Mesenchymal stem cell (in vitro differentiated cells and primary cell): ENCODE measurements around the gene DISC1. TPM values are rescaled to one million over a fixed set of nuclear protein-coding genes. Genes with fewer than 3 reads are reported as not detected.

Experiments
- DNase-seq: peaks from one replicate; pipeline ENCODE4 v3.0.0-alpha.2; 2013
- H2AFZ ChIP-seq: one replicate; pipeline ENCODE4 v1.6.1; 2013; ENCODE audit warnings: low read depth, mild to moderate bottlenecking, control low read depth, inconsistent platforms, low read length, moderate library complexity
- H2AK5ac ChIP-seq: 2 replicates; pipeline ENCODE4 v1.6.1; 2013; ENCODE audit warnings: low read length, moderate library complexity, mild to moderate bottlenecking, inconsistent platforms; ENCODE audit not compliant: severe bottlenecking
- H2BK120ac ChIP-seq: one replicate; pipeline ENCODE4 v1.6.1; 2013; ENCODE audit warnings: low read depth, mild to moderate bottlenecking, inconsistent platforms, low read length, moderate library complexity
- H2BK12ac ChIP-seq, 2 experiments: one replicate each; pipeline ENCODE4 v1.6.1; 2013; ENCODE audit warnings: inconsistent platforms in 2 of 2, low read length in 2 of 2, mild to moderate bottlenecking in 2 of 2, moderate library complexity in 2 of 2, control low read depth in 1 of 2
- H2BK15ac ChIP-seq: one replicate; pipeline ENCODE4 v1.6.1; 2013; ENCODE audit warnings: mild to moderate bottlenecking, low read depth, inconsistent platforms; ENCODE audit not compliant: poor library complexity, severe bottlenecking
- H2BK5ac ChIP-seq: 2 replicates; pipeline ENCODE4 v1.6.1; 2013; ENCODE audit warnings: low read depth, mild to moderate bottlenecking, low read length, control low read depth, inconsistent platforms; ENCODE audit not compliant: poor library complexity, severe bottlenecking
- H3K14ac ChIP-seq, 2 experiments: one replicate each; pipeline ENCODE4 v1.6.1; 2013; ENCODE audit warnings: inconsistent platforms in 2 of 2, low read length in 2 of 2, control low read depth in 1 of 2, mild to moderate bottlenecking in 1 of 2, moderate library complexity in 1 of 2
- H3K18ac ChIP-seq, 2 experiments: one replicate each; pipeline ENCODE4 v1.6.1; 2013; ENCODE audit warnings: inconsistent platforms in 2 of 2, low read length in 2 of 2, control low read depth in 1 of 2, low read depth in 1 of 2, mild to moderate bottlenecking in 1 of 2
- H3K23ac ChIP-seq, 2 experiments: one replicate each; pipeline ENCODE4 v1.6.1; 2013; ENCODE audit warnings: inconsistent platforms in 2 of 2, low read length in 2 of 2, mild to moderate bottlenecking in 2 of 2, moderate library complexity in 2 of 2, control low read depth in 1 of 2
- H3K27ac ChIP-seq: 2 replicates; pipeline ENCODE4 v1.5.1; 2013; ENCODE audit warnings: mild to moderate bottlenecking, moderate library complexity, low read length, control low read depth, inconsistent platforms; ENCODE audit not compliant: poor library complexity, severe bottlenecking
- H3K27me3 ChIP-seq, 2 experiments: 2 replicates each; pipeline versions ENCODE4 v1.6.1 to v1.7.0; 2013; ENCODE audit warnings: low read length in 2 of 2, mild to moderate bottlenecking in 2 of 2, moderate library complexity in 2 of 2, control low read depth in 1 of 2, inconsistent platforms in 1 of 2; ENCODE audit not compliant: control insufficient read depth in 1 of 2, insufficient read depth in 1 of 2
- H3K36me3 ChIP-seq, 2 experiments: 2 replicates each; pipeline versions ENCODE4 v1.6.1 to v1.7.0; 2013; ENCODE audit warnings: low read length in 2 of 2, control low read depth in 1 of 2, inconsistent platforms in 1 of 2, low read depth in 1 of 2, mild to moderate bottlenecking in 1 of 2; ENCODE audit not compliant: insufficient read depth in 2 of 2, control insufficient read depth in 1 of 2
- H3K4ac ChIP-seq, 2 experiments: one replicate each; pipeline ENCODE4 v1.6.1; 2013; ENCODE audit warnings: inconsistent platforms in 2 of 2, low read length in 2 of 2, mild to moderate bottlenecking in 2 of 2, moderate library complexity in 2 of 2, control low read depth in 1 of 2, low read depth in 1 of 2
- H3K4me1 ChIP-seq: 2 replicates; pipeline ENCODE4 v1.6.1; 2013; ENCODE audit warnings: low read depth, low read length, control low read depth; ENCODE audit not compliant: control insufficient read depth, insufficient read depth
- H3K4me2 ChIP-seq: 2 replicates; pipeline ENCODE4 v1.6.1; 2013; ENCODE audit warnings: low read length, mild to moderate bottlenecking, inconsistent platforms; ENCODE audit not compliant: poor library complexity, severe bottlenecking
- H3K4me3 ChIP-seq, 2 experiments: 2 replicates each; pipeline versions ENCODE4 v1.5.1 to v1.7.0; 2013; ENCODE audit warnings: low read length in 2 of 2, mild to moderate bottlenecking in 2 of 2, control low read depth in 1 of 2, low read depth in 1 of 2; ENCODE audit not compliant: insufficient read depth in 1 of 2
- H3K79me1 ChIP-seq: replicated peaks from 2 replicates; pipeline ENCODE4 v1.6.1; 2013; ENCODE audit warnings: mild to moderate bottlenecking, control low read depth, low read length, inconsistent platforms; ENCODE audit not compliant: poor library complexity, severe bottlenecking
- H3K9ac ChIP-seq: 2 replicates; pipeline ENCODE4 v1.7.0; 2013; ENCODE audit warnings: mild to moderate bottlenecking, low read length, moderate library complexity
- H3K9me3 ChIP-seq: 2 replicates; pipeline ENCODE4 v1.7.0; 2013; ENCODE audit warnings: mild to moderate bottlenecking, low read length; ENCODE audit not compliant: control insufficient read depth
- H4K8ac ChIP-seq: one replicate; pipeline ENCODE4 v1.6.1; 2013; ENCODE audit warnings: inconsistent platforms, mild to moderate bottlenecking, low read length, moderate library complexity
- H4K91ac ChIP-seq: one replicate; pipeline ENCODE4 v1.6.1; 2013; ENCODE audit warnings: mild to moderate bottlenecking, low read length, inconsistent platforms
- WGBS: methylation state at CpG from one replicate; pipeline ENCODE4 v1.1.7; 2013; ENCODE audit warnings: mixed read lengths; 5-methylcytosine and 5-hydroxymethylcytosine counted together
- polyA plus RNA-seq, 2 experiments: library from polyadenylated mRNA; stranded (reverse); fragments of 200-250 nt; gene quantifications; one replicate each; pipeline ENCODE4 v1.2.3, GENCODE V29; 2013

DISC1 gene
- polyA plus RNA-seq (2013, experiment 1 of 2), result 5.1 TPM
- polyA plus RNA-seq (2013, experiment 2 of 2), result 4.9 TPM

DNA sequence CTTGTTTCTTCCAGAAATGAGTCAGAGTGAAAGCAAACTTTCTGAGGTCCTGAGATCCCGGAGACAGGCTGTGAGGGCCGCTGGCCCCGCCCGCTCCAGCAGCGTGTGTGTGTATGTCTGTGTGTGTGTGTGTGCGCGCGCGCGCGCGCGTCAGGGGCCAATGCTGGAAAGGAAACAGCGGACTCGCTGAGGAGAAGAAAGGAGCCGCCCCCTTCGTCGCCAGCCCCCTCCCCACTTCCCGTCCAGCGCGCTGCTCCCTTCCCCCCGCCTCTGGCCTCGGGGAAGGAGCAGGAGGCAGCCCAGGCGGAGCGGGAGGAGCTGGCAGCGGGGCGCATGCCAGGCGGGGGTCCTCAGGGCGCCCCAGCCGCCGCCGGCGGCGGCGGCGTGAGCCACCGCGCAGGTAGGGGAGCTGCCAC lies at the start of gene DISC1:
TSS of gene DISC1 (plus strand) at position 256 of the 416 bp plus-strand sequence. CDS start at position 334, 78 bp downstream.
- Histone ChIP-seq H4K91ac (peak within 1 kb of the TSS; percentile 71), H3K4me3 (peak within 1 kb of the TSS; percentile 74 to 90), H2AK5ac (peak within 1 kb of the TSS; percentile 57), H3K9ac (peak within 1 kb of the TSS; percentile 78), H3K14ac (peak within 1 kb of the TSS; percentile 59 to 91), H2BK5ac (peak within 1 kb of the TSS; percentile 40), H2BK120ac (peak within 1 kb of the TSS; percentile 55), H2BK12ac (peak within 1 kb of the TSS; percentile 51 to 97), H3K27me3 (peaks cover 0 to 13% of the 10 kb centered on the region in 2 experiments), H3K4me1 (peaks cover 7% of the 10 kb centered on the region), H2AFZ (peak within 1 kb of the TSS; percentile 76), H3K4me2 (peak within 1 kb of the TSS; percentile 87), H2BK15ac (peak within 1 kb of the TSS; percentile 95), H3K79me1 (peaks cover 2% of the 10 kb centered on the region), H3K27ac (peak within 1 kb of the TSS; percentile 51), H3K9me3 (no peaks in the 10 kb centered on the region), H4K8ac (peak within 1 kb of the TSS; percentile 94), H3K18ac (peak within 1 kb of the TSS; percentile 62 to 99), H3K23ac (peak within 1 kb of the TSS; percentile 65 to 98), H3K4ac (peak within 1 kb of the TSS; percentile 55 to 94), H3K36me3 (no peaks in the 10 kb centered on the region)
- 0% methylated on average over 20 of the region's 38 CpGs for WGBS
- peak; percentile 96 for DNase-seq

- Histone ChIP-seq H3K4me3 (no peak overlapping the region), H3K27ac (no peak overlapping the region), H3K36me3 (no peaks in the 10 kb centered on the region), H2AK5ac (no peak overlapping the region), H4K91ac (no peak overlapping the region), H3K18ac (no peak overlapping the region), H3K27me3 (no peaks in the 10 kb centered on the region), H3K79me1 (no peaks in the 10 kb centered on the region), H3K9ac (no peak overlapping the region), H3K4ac (no peak overlapping the region), H3K23ac (no peak overlapping the region), H3K4me1 (no peaks in the 10 kb centered on the region), H4K8ac (no peak overlapping the region), H2AFZ (no peak overlapping the region), H2BK5ac (no peak overlapping the region), H3K9me3 (no peaks in the 10 kb centered on the region), H2BK120ac (no peak overlapping the region), H3K14ac (no peak overlapping the region), H3K4me2 (no peak overlapping the region), H2BK15ac (no peak overlapping the region), H2BK12ac (no peak overlapping the region)
- 86% methylated on average over 10 of the region's 11 CpGs for WGBS
- DNase-seq, result no peak
Measured at GRCh38 chr1:231576804-231577718, 49.5 kb upstream of the DISC1 start.

DNA sequence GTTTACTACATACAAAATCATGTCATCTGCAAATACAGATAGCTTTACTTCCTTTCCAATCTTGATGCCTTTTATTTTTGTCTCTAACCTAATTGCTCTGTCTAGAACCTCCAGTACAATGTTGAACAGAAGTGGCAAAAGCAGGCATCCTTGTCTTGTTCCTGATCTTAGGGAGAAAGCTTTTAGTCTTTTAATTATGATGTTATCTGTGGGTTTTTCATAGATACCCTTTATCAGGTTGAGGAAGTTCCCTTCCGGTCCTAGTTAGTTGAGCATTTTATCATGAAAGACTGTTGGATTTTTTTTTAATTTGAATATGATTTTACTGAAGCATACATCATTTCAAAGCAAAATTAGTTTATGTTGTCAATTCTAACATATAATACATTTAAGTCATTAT lies 45.7 kb upstream of the DISC1 start:
- WGBS, result no CpG with 5 or more reads among the region's 1 CpG
- Histone ChIP-seq H3K79me1 (no peaks in the 10 kb centered on the region), H2BK5ac (no peak overlapping the region)

GRCh38 chr1:231581859-231582258 lies 44.7 kb upstream of the DISC1 start:
- Histone ChIP-seq H3K27me3 (no peaks in the 10 kb centered on the region), H3K9me3 (no peaks in the 10 kb centered on the region), H3K27ac (no peak overlapping the region), H2BK5ac (no peak overlapping the region), H3K4me3 (no peak overlapping the region), H3K4ac (no peak overlapping the region), H2AK5ac (no peak overlapping the region), H2BK15ac (no peak overlapping the region), H3K23ac (no peak overlapping the region), H2AFZ (no peak overlapping the region), H3K4me1 (no peaks in the 10 kb centered on the region), H3K18ac (no peak overlapping the region), H3K14ac (no peak overlapping the region), H3K79me1 (no peaks in the 10 kb centered on the region), H2BK120ac (no peak overlapping the region), H2BK12ac (no peak overlapping the region), H4K91ac (no peak overlapping the region), H3K36me3 (no peaks in the 10 kb centered on the region), H4K8ac (no peak overlapping the region), H3K4me2 (no peak overlapping the region), H3K9ac (no peak overlapping the region)
- 92% methylated on average over 1 of the region's 2 CpGs for WGBS
- DNase-seq, result no peak

More for the DNA sequence above, 45.7 kb upstream of the DISC1 start:
- Histone ChIP-seq H3K27me3 (no peaks in the 10 kb centered on the region), H4K91ac (no peak overlapping the region), H3K36me3 (no peaks in the 10 kb centered on the region), H4K8ac (no peak overlapping the region), H3K4me1 (no peaks in the 10 kb centered on the region), H2BK12ac (no peak overlapping the region), H3K9ac (no peak overlapping the region), H3K4me3 (no peak overlapping the region), H3K23ac (no peak overlapping the region), H3K4me2 (no peak overlapping the region), H2BK120ac (no peak overlapping the region), H2BK15ac (no peak overlapping the region), H3K14ac (no peak overlapping the region), H3K4ac (no peak overlapping the region), H3K9me3 (no peaks in the 10 kb centered on the region), H3K27ac (no peak overlapping the region), H3K18ac (no peak overlapping the region), H2AFZ (no peak overlapping the region), H2AK5ac (no peak overlapping the region)
- no peak for DNase-seq
